HL-60 (cell line): ENCODE results near the gene SCYGR2.

Experiments used
- DNase-seq, 2 experiments: peaks; one replicate each; pipeline ENCODE4 v3.0.0-alpha.2; 2010 to 2020; ENCODE audit warnings: low read depth in 1 of 2, low spot score in 1 of 2
- H3K27ac ChIP-seq: fragments of 250-450 bp; sonication (Bioruptor Pico); replicated peaks from 2 replicates; pipeline ENCODE4 v1.5.1; 2020; ENCODE audit warnings: mild to moderate bottlenecking, moderate library complexity
- H3K27me3 ChIP-seq: fragments of 250-450 bp; sonication (Bioruptor Pico); 2 replicates; pipeline ENCODE4 v1.5.1; 2021; ENCODE audit warnings: mild to moderate bottlenecking, moderate library complexity; ENCODE audit not compliant: insufficient read depth, poor library complexity, severe bottlenecking
- H3K4me3 ChIP-seq: replicated peaks from 2 replicates; pipeline ENCODE4 v1.5.1; 2011; ENCODE audit warnings: mild to moderate bottlenecking, control low read depth, low read length; ENCODE audit not compliant: insufficient read depth
- GABPA ChIP-seq: IDR thresholded peaks from 2 replicates; pipeline ENCODE4 v1.6.1; 2012; ENCODE audit warnings: low read depth
- POLR2AphosphoS5 ChIP-seq: IDR thresholded peaks from 2 replicates; pipeline ENCODE4 v1.6.1; 2012; ENCODE audit warnings: low read depth
- REST ChIP-seq: IDR thresholded peaks from 2 replicates; pipeline ENCODE4 v1.6.1; 2012; ENCODE audit warnings: low read depth; ENCODE audit not compliant: insufficient replicate concordance
- SPI1 ChIP-seq: IDR thresholded peaks from 2 replicates; pipeline ENCODE4 v1.6.1; 2012; ENCODE audit warnings: low read depth, mild to moderate bottlenecking, borderline replicate concordance
- TF ChIP-seq, protein P1 (sequence below): IDR thresholded peaks from one replicate; pipeline ENCODE4 v1.5.1; 2011; ENCODE audit warnings: low read length, control low read depth, inconsistent platforms; ENCODE audit not compliant: insufficient read depth

SCYGR2 gene

GRCh38 chr2:227597998-227598397, 695 bp upstream of the SCYGR2 start:
- TF ChIP-seq SPI1, result no peak
- TF ChIP-seq, protein P1, sequence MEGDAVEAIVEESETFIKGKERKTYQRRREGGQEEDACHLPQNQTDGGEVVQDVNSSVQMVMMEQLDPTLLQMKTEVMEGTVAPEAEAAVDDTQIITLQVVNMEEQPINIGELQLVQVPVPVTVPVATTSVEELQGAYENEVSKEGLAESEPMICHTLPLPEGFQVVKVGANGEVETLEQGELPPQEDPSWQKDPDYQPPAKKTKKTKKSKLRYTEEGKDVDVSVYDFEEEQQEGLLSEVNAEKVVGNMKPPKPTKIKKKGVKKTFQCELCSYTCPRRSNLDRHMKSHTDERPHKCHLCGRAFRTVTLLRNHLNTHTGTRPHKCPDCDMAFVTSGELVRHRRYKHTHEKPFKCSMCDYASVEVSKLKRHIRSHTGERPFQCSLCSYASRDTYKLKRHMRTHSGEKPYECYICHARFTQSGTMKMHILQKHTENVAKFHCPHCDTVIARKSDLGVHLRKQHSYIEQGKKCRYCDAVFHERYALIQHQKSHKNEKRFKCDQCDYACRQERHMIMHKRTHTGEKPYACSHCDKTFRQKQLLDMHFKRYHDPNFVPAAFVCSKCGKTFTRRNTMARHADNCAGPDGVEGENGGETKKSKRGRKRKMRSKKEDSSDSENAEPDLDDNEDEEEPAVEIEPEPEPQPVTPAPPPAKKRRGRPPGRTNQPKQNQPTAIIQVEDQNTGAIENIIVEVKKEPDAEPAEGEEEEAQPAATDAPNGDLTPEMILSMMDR, result no peak
- TF ChIP-seq REST, result no peak
- TF ChIP-seq POLR2AphosphoS5, result no peak
- TF ChIP-seq GABPA, result no peak
- Histone ChIP-seq H3K27ac (no peak overlapping the region), H3K27me3 (peaks cover 2% of the 10 kb centered on the region), H3K4me3 (no peak overlapping the region)
- DNase-seq, result no peak

DNA sequence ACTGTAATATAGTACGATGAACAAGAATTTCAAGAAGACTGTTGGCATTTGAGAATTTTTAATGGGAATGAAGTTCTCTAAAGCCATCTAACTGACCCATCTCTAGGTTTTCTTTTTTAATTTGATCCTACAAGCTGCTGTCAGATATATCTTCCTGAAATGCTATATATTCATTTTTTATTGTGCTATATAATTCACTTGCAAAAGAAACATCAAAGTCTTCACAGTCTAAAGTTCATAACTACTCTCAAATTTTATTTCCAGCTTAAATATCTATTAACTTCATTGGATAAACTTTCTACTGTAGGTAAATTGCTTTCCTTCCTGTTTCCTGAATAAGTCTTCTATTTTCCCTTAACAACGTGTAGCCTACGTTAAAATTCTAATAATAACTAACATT, 3.7 kb downstream of the SCYGR2 start:
- TF ChIP-seq GABPA, result no peak
- TF ChIP-seq SPI1, result no peak
- TF ChIP-seq, protein P1, result no peak
- TF ChIP-seq REST, result no peak
- TF ChIP-seq POLR2AphosphoS5, result no peak
- no peak overlapping the region for H3K4me3 ChIP-seq
- H3K27me3 ChIP-seq, result peaks cover 2% of the 10 kb centered on the region
- no peak overlapping the region for H3K27ac ChIP-seq
- no peak for DNase-seq

GRCh38 chr2:227606476-227606875, 7.8 kb downstream of the SCYGR2 start:
- DNase-seq, result no peak
- Histone ChIP-seq H3K4me3 (no peak overlapping the region), H3K27me3 (peaks cover 7% of the 10 kb centered on the region), H3K27ac (no peak overlapping the region)
- TF ChIP-seq POLR2AphosphoS5 (no peak), SPI1 (no peak), REST (no peak), GABPA (no peak)
- TF ChIP-seq, protein P1, result no peak
